Upper lobe of left lung (tissue), 6 donors: ENCODE results near the gene TSPY8. TPM values are rescaled to one million over a fixed set of nuclear protein-coding genes. Genes with fewer than 3 reads are reported as not detected.
"Not testable (repeated sequence)": the region's sequence is repeated elsewhere in the genome, so short reads cannot be mapped to it uniquely, and the experiment has no call there.

Experiments used
- ATAC-seq, 2 donors: fragments of 200-7000 bp; cut with Tn5 transposase; one replicate each; pipeline ENCODE4 v1.9.1; 2022; ENCODE audit warnings: mild to moderate bottlenecking in 2 of 2, moderate library complexity in 2 of 2; ENCODE audit not compliant: low FRiP score in 2 of 2
- DNase-seq, 2 donors: peaks; one replicate each; pipeline ENCODE4 v3.0.0-alpha.2; 2019 to 2020
- H3K27ac ChIP-seq, 4 donors: fragments of 200-600 bp; sonication (generic); one replicate each; pipeline ENCODE4 v1.5.1; 2016 to 2019
- H3K27me3 ChIP-seq, 4 donors: fragments of 200-600 bp; sonication (generic); one replicate each; pipeline ENCODE4 v1.5.1; 2017 to 2019
- H3K36me3 ChIP-seq, 4 donors: fragments of 200-600 bp; sonication (generic); one replicate each; pipeline ENCODE4 v1.5.1; 2016 to 2019
- H3K4me1 ChIP-seq, 4 donors: fragments of 200-600 bp; sonication (generic); one replicate each; pipeline ENCODE4 v1.5.1; 2018 to 2019
- H3K4me3 ChIP-seq, 4 donors: fragments of 200-600 bp; sonication (generic); one replicate each; pipeline ENCODE4 v1.5.1; 2017 to 2019; ENCODE audit warnings: mild to moderate bottlenecking in 2 of 4, moderate library complexity in 1 of 4
- H3K9me3 ChIP-seq, 4 donors: fragments of 200-600 bp; sonication (generic); one replicate each; pipeline ENCODE4 v1.5.1; 2018 to 2019
- EP300 ChIP-seq, 4 donors: sonication (generic); formaldehyde crosslinking; IDR thresholded peaks; one replicate each; pipeline ENCODE4 v1.5.1; 2017; ENCODE audit warnings: antibody characterized with exemption in 4 of 4, control low read depth in 2 of 4
- POLR2AphosphoS5 ChIP-seq, 2 donors: sonication (generic); formaldehyde crosslinking; IDR thresholded peaks; one replicate each; pipeline ENCODE4 v1.5.1; 2017; ENCODE audit warnings: antibody characterized with exemption in 2 of 2
- WGBS, 2 donors: methylation state at CpG; one replicate each; pipeline ENCODE4 v1.1.5; 2017 to 2018; 5-methylcytosine and 5-hydroxymethylcytosine counted together
- small RNA-seq, 4 donors: library from RNA; depleted of rRNA; stranded (forward); fragments of <200 nt; gene quantifications; one replicate each; pipeline ENCODE3, GENCODE V24; 2016
- total RNA-seq, 6 donors: library from RNA; depleted of rRNA in 4 of 6; stranded (reverse); fragments of >200 nt in 4 of 6; gene quantifications; one replicate each; pipeline versions ENCODE4 v1.1.0 to v1.2.1, GENCODE V29; 2016 to 2021
- donor health status: DM: no; HTN: no; CAD: no; lungs with moderate emphysema.
- donor health status: DM: no; HTN: yes; CAD: no; lungs with severe emphysema.

Gene TSPY8, protein sequence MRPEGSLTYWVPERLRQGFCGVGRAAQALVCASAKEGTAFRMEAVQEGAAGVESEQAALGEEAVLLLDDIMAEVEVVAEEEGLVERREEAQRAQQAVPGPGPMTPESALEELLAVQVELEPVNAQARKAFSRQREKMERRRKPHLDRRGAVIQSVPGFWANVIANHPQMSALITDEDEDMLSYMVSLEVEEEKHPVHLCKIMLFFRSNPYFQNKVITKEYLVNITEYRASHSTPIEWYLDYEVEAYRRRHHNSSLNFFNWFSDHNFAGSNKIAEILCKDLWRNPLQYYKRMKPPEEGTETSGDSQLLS
- total RNA-seq: not detected

DNA sequence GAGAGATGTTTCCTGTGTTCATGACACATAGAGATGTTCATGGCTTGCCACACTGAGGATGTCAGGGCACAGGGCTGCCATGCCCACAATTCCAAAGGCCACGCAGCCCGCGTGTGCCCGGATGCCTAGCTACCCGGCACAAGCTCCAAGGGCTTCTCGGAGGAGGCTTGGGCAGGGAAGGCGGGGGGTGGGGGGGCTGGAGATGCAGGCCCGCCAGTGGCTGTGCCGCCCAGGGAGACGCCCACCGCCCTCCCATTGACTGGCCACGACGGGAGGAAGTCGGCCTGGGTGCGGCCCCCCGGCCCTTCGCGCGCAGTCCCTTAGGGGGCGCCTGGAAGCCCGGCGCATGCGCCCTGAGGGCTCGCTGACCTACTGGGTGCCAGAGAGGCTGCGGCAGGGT, at the start of gene TSPY8:
TSPY8 (plus strand) TSS at position 301 of the 400 bp plus-strand sequence; CDS start at position 347, 46 bp downstream.
- not testable (repeated sequence) for H3K4me1 ChIP-seq, H3K4me3 ChIP-seq, H3K27ac ChIP-seq, ATAC-seq, DNase-seq, H3K9me3 ChIP-seq, H3K36me3 ChIP-seq, H3K27me3 ChIP-seq
- WGBS, 2 donors: no CpG with 5 or more reads among the region's 25 CpGs

GRCh38 chrY:9320996-9321395, 36.6 kb upstream of the TSPY8 start:
- TF ChIP-seq EP300 (IDR thresholded peaks at IDR 0.05) (no peak), POLR2AphosphoS5 (IDR thresholded peaks at IDR 0.05) (no peak)
- WGBS, 2 donors: 58% methylated on average over 7 of the region's 7 CpGs; no CpG with 5 or more reads in 1 of the 2 donors
- Histone ChIP-seq H3K36me3 (no peaks in the 10 kb centered on the region), H3K4me1 (no peaks in the 10 kb centered on the region), H3K4me3 (no peak overlapping the region), H3K27ac (no peak overlapping the region), H3K27me3 (no peaks in the 10 kb centered on the region), H3K9me3 (no peaks in the 10 kb centered on the region)
- ATAC-seq: no peak
- no peak for DNase-seq

DNA sequence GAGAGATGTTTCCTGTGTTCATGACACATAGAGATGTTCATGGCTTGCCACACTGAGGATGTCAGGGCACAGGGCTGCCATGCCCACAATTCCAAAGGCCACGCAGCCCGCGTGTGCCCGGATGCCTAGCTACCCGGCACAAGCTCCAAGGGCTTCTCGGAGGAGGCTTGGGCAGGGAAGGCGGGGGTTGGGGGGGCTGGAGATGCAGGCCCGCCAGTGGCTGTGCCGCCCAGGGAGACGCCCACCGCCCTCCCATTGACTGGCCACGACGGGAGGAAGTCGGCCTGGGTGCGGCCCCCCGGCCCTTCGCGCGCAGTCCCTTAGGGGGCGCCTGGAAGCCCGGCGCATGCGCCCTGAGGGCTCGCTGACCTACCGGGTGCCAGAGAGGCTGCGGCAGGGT, 20.4 kb upstream of the TSPY8 start, which contains the start of gene TSPY4:
TSPY4 (plus strand) TSS at position 301 of the 400 bp plus-strand sequence; CDS start at position 347, 46 bp downstream.
- H3K9me3 ChIP-seq, H3K4me3 ChIP-seq, H3K4me1 ChIP-seq, ATAC-seq, H3K36me3 ChIP-seq, DNase-seq, H3K27me3 ChIP-seq, H3K27ac ChIP-seq: not testable (repeated sequence)
- WGBS, 2 donors: no CpG with 5 or more reads among the region's 26 CpGs

DNA sequence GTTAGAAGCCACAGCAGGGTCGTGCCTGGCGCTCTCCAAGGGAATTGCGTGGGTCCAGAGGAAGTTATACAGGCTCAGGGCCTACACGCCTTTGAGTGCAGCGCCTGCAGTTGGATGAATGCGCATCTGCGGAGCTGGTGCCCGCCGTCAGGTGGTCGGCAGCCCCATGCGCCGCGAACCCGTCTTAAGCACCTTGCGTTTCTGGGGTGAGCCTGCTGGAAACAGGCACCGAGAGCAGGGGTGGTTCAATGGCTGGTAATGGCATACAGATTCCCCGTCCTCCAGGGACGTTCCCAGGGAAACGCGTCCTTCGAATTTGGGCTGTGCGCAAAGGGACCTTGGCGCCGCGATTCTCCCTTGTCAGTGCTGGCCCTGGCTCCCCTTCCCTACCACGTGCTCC, 38.9 kb downstream of the TSPY8 start:
- not testable (repeated sequence) for H3K27ac ChIP-seq, H3K36me3 ChIP-seq, H3K4me3 ChIP-seq, H3K9me3 ChIP-seq, H3K4me1 ChIP-seq, H3K27me3 ChIP-seq, ATAC-seq
- WGBS, 2 donors: 87% methylated on average over 15 of the region's 26 CpGs; no CpG with 5 or more reads in 1 of the 2 donors
- DNase-seq: peak in 1 of 2 donors; percentile 37

DNA sequence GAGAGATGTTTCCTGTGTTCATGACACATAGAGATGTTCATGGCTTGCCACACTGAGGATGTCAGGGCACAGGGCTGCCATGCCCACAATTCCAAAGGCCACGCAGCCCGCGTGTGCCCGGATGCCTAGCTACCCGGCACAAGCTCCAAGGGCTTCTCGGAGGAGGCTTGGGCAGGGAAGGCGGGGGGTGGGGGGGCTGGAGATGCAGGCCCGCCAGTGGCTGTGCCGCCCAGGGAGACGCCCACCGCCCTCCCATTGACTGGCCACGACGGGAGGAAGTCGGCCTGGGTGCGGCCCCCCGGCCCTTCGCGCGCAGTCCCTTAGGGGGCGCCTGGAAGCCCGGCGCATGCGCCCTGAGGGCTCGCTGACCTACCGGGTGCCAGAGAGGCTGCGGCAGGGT, 40.5 kb downstream of the TSPY8 start, which contains the start of gene TSPY3:
TSPY3 (plus strand) TSS at position 301 of the 400 bp plus-strand sequence; CDS start at position 347, 46 bp downstream.
- H3K27me3 ChIP-seq, ATAC-seq, H3K9me3 ChIP-seq, H3K4me1 ChIP-seq, H3K4me3 ChIP-seq, H3K36me3 ChIP-seq, DNase-seq, H3K27ac ChIP-seq: not testable (repeated sequence)
- WGBS, 2 donors: no CpG with 5 or more reads among the region's 26 CpGs

Small RNAs within 50 kb of the gene (small RNA-seq; reads per million reads assigned to genes)
- 0 reads per million in 4 donors for gene AC006158.1

Other genes with a start within 250 kb of the TSPY8 start
- not detected for gene TSPY4, start 20.3 kb upstream of the TSPY8 start, total RNA-seq
- gene TSPY3, start 40.6 kb downstream of the TSPY8 start, total RNA-seq: not detected
- not detected for gene TSPY1, start 109.2 kb downstream of the TSPY8 start, total RNA-seq
- not detected for gene TSPY9, start 129.5 kb downstream of the TSPY8 start, total RNA-seq
- not detected for gene TSPY10, start 170.1 kb downstream of the TSPY8 start, total RNA-seq